Bronchial epithelial cell (primary cell): ENCODE measurements around the gene CCDC89. TPM values are rescaled to one million over a fixed set of nuclear protein-coding genes. Genes with fewer than 3 reads are reported as not detected.
A peak's percentile ranks its signal among the peaks of the same experiment; 100 is the strongest.

ENCODE experiments used
- DNase-seq: peaks from one replicate; pipeline ENCODE4 v3.0.0-alpha.2; 2010; ENCODE audit warnings: low read depth
- FAIRE-seq: peaks from 2 replicates; lab custom pipeline; 2011; peaks lifted over from hg19 to GRCh38; lab: Jason Lieb, UNC
- H3K27me3 ChIP-seq: 2 replicates; pipeline ENCODE4 v1.5.1; 2011; ENCODE audit warnings: low read length; ENCODE audit not compliant: control insufficient read depth, insufficient read depth
- H3K36me3 ChIP-seq: 2 replicates; pipeline ENCODE4 v1.5.1; 2011; ENCODE audit warnings: low read length; ENCODE audit not compliant: control insufficient read depth, insufficient read depth
- H3K4me3 ChIP-seq: 2 replicates; pipeline ENCODE4 v1.5.1; 2011; ENCODE audit warnings: mild to moderate bottlenecking, low read depth, low read length, control low read depth
- total RNA-seq: library from RNA; depleted of rRNA; stranded (reverse); fragments of >200 nt; gene quantifications from 2 replicates; pipeline ENCODE4 v1.2.1, GENCODE V29; 2014
- TF ChIP-seq, protein P1 (sequence below): IDR thresholded peaks from 2 replicates; pipeline ENCODE4 v1.5.1; 2011; ENCODE audit warnings: mild to moderate bottlenecking, moderate library complexity, low read length, control low read depth, inconsistent platforms; ENCODE audit not compliant: insufficient read depth, severe bottlenecking

The CCDC89 gene
- total RNA-seq = 0.13 TPM in 1 of 2 replicates, not detected in the other

DNA sequence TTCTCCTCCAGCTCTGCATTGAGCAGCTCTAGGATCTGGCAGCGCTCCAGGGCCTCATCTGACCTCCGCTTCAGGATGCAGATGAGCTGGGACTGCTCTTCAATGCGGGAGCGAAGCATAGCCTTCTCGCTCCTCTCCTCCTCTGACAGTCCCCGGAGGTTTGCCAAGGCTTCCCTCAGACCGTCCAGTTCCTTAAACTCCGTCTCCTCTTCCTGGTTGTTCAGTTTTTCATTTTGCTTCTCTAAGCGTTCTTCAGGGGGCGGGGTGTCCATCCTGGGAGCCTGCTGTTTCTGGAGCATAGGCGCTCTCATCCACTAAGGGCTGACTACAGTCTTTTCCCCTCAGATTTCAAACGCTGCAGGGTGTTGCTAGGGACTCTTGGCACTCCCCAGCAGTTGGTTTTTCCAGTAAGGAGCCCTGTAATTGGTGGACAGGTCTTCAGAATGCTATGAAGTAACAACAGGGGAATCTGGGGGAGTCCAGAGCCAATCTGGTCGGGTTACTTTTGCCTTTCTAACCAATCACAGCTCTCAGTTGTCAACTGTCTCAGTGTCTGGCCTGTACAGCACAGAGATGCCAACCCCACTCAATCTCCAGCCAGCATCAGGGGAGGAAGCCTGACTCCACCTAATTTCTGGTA, at the start of gene CCDC89:
CCDC89 (minus strand) TSS at position 376 of the 640 bp plus-strand sequence; CDS start at position 311, 65 bp downstream.
- no peak within 1 kb of the TSS for H3K4me3 ChIP-seq
- H3K36me3 ChIP-seq = no peaks in the 10 kb centered on the region
- TF ChIP-seq, protein P1, sequence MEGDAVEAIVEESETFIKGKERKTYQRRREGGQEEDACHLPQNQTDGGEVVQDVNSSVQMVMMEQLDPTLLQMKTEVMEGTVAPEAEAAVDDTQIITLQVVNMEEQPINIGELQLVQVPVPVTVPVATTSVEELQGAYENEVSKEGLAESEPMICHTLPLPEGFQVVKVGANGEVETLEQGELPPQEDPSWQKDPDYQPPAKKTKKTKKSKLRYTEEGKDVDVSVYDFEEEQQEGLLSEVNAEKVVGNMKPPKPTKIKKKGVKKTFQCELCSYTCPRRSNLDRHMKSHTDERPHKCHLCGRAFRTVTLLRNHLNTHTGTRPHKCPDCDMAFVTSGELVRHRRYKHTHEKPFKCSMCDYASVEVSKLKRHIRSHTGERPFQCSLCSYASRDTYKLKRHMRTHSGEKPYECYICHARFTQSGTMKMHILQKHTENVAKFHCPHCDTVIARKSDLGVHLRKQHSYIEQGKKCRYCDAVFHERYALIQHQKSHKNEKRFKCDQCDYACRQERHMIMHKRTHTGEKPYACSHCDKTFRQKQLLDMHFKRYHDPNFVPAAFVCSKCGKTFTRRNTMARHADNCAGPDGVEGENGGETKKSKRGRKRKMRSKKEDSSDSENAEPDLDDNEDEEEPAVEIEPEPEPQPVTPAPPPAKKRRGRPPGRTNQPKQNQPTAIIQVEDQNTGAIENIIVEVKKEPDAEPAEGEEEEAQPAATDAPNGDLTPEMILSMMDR = no peak
- FAIRE-seq (peak; percentile 40), DNase-seq (peak; percentile 61)
- H3K27me3 ChIP-seq = no peaks in the 10 kb centered on the region

- Histone ChIP-seq H3K4me3 (no peak overlapping the region), H3K27me3 (no peaks in the 10 kb centered on the region), H3K36me3 (no peaks in the 10 kb centered on the region)
- DNase-seq (no peak), FAIRE-seq (no peak)
- TF ChIP-seq, protein P1 = no peak
These were observed 47.0 kb upstream of the CCDC89 start for GRCh38 chr11:85732965-85733364.

DNA sequence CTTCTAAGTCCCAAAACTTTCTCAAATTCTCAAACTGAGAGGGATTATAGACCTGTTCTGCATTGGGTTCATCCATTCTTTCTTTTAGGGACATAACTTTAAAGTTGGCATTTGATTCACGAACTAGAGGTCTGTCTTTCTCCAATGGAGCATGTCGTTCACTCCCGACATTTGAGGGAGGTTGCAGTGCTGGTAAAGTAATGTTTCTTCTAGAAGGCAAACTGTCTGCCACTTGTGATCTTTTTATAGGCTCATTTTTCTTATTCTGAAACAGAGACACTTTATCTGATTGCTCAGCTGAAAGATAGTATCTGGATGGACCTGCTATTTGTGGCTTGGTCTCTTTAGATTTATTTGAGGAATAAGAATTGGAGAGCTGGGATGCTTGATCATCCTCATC, 40.4 kb upstream of the CCDC89 start:
- FAIRE-seq (no peak), DNase-seq (no peak)
- H3K36me3 ChIP-seq = no peaks in the 10 kb centered on the region
- TF ChIP-seq, protein P1 = no peak
- no peak overlapping the region for H3K4me3 ChIP-seq
- no peaks in the 10 kb centered on the region for H3K27me3 ChIP-seq

DNA sequence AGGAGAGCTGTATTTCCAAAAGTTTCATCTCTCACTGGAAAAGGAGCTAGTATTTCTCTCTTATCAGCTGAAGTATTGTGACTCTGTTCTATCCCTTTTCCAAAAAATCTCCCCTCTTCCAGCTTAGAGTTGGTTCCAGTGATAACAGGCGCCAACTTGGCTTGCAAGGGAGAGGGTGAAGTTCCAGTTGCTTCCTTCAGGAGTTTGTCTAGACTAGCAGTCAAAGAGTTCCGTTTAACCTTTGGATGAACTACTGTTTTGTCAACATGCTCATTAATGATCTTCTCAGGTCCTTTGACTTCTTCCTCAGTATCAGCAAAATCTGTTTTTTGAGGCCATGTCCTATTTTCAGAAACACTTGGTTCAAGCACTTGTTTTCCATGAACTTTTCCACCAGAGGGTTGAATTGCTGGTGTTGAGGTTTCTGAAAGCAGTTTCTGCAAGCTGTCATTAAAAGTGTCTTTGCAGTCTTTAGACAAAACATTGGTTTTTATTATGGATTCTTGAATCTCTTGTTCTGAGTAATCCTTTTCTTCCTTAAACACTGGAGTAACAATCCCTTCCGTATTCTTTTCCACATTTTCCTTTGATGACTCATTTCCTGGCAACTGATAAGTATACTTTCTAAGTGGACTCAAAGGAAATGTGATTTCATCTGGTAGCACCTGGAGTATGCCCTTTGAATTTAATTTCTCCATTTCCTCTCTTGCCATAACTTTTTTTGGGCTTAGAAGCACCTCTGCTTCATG, 39.7 kb upstream of the CCDC89 start:
- TF ChIP-seq, protein P1 = no peak
- no peaks in the 10 kb centered on the region for H3K36me3 ChIP-seq
- H3K4me3 ChIP-seq = no peak overlapping the region
- FAIRE-seq (no peak), DNase-seq (peak; percentile 93)
- H3K27me3 ChIP-seq = no peaks in the 10 kb centered on the region

GRCh38 chr11:85724748-85725465, 38.9 kb upstream of the CCDC89 start:
- no peak overlapping the region for H3K4me3 ChIP-seq
- H3K36me3 ChIP-seq = no peaks in the 10 kb centered on the region
- no peaks in the 10 kb centered on the region for H3K27me3 ChIP-seq
- DNase-seq = no peak
- FAIRE-seq = no peak
- TF ChIP-seq, protein P1 = no peak
